HG03045 (cell line): ENCODE results near the gene BID.

Experiments
- ATAC-seq: cut with Tn5 transposase; IDR thresholded peaks from one replicate; pipeline ENCODE4 v1.9.1; 2021; ENCODE audit warnings: mild to moderate bottlenecking, moderate library complexity; ENCODE audit not compliant: unreplicated experiment

The BID gene

DNA sequence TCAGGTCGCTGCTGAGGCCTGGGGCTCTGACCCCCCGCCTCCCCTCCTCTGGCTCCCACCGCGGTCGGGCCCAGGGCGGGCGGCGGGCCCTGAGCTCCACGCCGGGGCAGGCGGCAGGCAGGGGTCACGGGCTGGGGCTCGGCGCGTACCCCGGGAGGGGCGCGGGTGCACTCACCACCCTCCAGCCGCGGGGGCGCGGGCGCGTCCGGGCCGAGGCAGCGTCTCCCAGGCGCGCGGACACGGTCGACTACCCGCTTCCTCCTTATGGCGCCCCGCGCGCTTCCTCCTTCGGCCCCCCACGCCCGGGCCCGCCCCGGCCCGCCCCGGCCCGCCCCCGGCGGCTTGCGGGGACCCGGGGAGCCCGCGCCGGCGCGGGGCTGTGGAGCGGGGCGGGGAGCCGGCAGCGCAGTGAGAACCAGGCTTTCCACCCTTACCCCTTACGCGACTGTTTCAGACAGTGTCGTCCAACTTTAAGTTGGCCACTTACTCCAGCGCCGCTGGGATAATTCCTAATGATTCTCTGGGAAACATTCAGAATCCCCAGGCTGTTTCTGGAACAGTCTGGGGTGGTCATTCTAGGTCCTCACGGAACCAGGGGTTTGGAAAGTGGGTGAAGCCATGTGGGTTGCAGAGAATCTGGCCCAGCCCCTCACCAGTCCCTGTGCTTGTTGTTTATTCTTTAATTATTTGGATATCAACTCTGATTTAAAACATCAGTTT is at the start of gene BID:
Gene BID, minus strand, starts transcription at position 264 of the 720 bp plus-strand sequence. CDS start 24,353 bp downstream, outside the sequence.
- ATAC-seq, result peak; percentile 38

DNA sequence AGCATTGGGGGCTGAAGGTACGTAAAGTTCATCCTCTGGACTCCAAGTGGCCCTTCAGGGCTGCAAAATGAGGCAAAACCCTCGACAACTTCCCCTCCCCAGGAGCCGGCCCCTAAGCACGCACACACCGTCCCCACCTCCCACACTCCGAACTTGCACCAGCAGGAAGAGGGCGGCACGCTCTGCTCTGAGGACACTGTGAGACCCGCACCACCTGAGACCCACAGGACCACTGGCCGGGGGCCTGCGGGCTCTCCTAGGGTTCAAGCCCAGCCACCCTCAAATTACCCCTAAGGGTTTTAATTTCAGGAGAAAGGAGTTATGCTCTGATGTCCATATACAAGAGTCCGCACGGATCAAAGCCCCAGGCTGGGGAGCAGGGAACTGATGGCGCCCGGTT is 49.7 kb upstream of the BID start:
- ATAC-seq, result no peak

DNA sequence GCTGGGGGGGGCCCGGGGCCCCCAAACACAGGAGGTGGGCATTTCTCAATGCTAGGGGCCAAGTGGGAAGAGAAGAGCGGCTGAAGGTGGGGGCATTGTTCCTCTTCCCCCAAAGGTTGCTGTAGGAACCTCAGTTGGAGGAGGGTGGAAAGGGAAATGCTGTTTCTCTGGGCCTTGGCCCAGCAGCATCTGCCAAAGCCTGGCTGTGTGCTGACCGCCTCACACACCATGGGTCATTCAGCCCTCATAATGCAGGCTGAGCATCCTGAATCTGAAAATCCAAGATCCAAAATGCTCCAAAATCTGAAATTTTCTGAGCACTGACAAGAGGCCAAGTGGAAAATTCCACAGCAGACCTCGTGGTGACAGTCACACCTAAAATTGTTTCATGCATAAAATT is 49.0 kb upstream of the BID start:
- no peak for ATAC-seq

DNA sequence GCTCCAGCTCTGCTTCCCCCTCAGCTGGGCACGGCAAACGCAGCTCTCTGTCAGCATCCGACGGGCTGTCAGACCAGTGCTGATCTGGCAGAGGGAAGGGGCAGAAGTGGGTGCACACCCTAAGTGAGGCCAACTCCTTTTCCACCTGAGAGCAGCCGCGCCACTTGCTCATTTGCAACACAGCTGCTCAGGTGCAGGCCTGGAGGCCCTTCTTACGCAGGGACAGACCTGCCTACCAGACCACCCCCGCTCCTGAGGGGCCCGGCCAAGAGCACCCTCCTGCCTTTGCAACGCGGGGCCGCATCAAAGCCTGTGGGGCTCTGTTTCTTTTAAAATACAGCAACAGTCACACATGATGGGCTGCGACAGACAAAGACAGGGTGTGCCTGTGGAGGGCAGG is 47.8 kb upstream of the BID start:
- no peak for ATAC-seq

DNA sequence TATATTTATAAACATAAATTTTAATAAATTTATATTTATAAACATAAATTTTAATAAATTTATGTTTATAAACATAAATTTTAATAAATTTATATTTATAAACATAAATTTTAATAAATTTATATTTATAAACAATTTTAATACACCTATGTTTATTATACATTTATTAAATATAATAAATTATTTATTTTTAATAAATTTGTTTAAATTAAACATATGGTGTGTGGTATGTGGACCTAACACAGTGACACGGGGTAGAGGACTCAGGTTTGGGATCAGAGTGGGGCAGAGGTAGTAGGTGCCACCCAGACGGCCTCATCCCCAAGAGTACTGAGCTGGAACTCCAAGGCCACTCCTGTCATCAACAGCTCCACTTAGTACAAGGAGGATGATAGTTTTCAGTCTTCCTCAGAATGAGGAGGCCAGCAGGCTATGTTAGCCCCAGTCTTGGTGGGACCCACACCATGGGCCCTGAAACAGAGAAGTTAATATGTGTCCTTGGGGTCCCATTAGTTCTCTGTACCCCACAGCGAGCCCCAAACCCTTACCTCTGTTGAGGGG is 46.7 kb upstream of the BID start:
- no peak for ATAC-seq

DNA sequence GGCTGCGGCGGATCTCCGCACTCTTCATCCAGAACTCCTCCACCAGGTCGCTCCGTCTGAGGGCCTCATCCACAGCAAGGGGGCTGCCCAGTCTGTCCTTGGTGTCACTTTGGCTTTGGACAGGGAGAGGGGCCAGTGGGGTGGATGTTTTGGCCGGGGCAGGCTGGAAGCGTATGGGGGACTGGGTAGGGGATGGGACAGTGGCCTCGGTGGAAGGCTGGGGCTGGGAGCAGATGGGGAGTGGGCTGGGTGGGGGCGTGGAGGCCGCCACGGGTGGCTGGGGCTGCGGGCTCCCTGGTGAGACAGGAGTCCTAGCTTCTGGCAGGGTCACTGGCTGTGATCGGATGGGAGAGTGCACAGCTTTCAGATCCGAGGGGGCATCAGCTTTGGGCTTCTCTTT is 44.4 kb upstream of the BID start:
- no peak for ATAC-seq

DNA sequence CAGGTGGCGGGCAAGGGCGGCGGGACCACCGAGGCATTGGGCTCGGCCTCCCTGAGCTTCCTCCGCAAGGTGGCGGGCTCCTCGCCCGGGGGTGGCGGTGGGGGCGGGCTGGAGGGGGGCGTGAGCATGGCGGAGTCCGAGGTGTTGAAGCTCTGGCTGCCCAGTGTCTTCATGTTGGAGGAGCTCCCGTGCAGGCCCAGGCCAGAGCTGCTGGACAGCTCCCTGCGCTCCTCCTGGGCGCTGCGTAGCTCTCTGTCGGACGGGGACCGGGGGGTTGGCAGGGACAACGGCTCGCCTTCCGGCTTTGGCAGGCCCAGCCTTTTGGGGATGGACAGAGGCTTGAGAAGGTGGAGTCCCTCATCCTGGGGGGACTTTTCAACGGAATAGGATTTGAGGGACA is 43.9 kb upstream of the BID start:
- ATAC-seq, result no peak

DNA sequence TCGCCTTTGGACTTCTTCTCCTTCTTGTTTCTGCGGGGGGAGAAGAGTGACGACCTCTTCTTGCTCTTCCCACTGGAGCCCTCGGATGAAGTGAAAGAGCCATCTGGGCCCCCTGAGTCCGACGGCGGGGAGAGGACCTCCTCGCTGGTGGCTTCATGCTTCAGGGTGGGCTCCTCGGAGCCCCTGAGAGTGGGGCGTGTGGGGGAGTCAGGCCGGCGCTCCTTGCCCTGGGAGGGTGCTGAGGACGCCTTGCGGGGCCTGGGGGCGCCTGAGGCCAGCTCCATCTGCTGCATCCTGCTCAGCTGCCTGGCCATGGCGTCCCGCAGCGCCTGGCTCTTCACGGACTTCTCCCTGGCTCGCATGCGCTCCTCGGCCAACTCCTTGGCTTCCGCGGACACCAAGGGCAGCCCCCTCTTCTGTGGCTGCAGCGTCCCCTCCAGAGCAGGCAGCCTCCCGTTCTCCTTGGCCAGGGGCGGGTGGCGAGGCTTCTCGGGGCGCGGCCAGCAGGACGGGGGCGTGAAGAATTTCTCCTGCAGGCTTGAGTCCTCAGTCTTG is 43.3 kb upstream of the BID start:
- ATAC-seq, result no peak

DNA sequence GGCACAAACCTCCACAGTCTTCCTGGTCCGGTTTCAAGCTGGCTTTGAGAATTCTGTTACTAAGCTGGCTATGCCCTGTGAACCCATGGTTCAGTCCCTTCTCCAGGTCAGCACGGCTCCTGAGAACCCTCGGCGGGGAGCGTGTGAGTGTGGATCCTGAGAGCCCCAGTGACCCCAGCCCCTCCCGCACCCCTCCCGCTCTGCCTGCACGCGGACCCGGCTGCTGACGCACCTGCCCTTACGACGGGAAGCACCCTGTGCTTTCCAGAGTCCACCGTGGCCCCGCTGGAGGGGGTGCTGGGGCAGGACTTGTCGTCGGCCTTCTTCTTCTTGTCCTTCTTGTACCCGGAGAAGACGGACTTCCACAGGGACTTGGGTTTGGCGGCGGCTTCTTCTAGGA is 42.8 kb upstream of the BID start:
- ATAC-seq, result no peak

DNA sequence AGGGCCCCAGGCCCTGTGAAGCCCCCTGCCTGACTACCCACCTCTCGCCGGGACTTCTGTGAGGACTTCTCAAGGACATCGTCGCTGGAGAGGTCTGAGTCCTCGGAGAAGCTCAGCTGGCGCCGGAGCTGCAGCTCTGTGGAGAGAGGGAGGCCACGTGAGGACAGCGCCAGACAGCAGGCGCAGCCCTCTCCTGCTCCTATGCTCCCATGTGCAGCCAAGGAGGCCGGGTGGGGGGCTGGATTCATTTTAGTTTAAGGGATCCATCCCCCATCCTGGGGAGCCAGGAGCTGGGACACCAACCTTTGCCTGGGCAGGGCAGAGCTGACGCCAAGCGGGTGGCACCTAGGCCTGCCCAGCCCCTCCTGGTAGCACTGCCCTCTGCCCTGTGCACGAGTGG is 42.4 kb upstream of the BID start:
- ATAC-seq, result no peak

DNA sequence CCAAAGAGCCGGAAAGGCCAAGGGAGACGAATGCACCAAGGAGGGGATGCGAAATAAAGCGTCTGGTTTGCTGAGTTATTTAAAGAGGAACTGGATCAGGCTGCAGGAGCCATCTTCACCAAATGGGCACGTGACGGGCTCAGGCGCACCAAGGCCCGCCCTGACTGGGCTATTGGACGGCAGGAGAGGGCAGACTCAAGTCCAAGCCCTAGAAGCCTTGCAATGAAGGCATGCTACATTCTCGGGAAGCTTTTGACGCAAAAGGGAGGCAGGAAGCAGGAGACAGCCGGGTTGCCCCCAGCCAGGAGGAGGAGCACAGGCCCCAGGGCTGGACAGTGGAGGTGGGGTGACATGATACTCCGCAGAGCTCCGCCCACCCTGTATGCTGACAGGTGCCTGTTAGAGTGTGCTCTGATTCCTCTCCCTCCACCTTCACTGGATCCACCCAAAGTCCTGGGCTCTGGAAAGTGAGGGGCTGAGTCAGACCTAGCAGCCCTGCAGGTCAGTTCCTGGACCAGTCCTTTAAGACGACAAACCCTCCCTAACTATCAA is 41.5 kb upstream of the BID start:
- ATAC-seq, result no peak

DNA sequence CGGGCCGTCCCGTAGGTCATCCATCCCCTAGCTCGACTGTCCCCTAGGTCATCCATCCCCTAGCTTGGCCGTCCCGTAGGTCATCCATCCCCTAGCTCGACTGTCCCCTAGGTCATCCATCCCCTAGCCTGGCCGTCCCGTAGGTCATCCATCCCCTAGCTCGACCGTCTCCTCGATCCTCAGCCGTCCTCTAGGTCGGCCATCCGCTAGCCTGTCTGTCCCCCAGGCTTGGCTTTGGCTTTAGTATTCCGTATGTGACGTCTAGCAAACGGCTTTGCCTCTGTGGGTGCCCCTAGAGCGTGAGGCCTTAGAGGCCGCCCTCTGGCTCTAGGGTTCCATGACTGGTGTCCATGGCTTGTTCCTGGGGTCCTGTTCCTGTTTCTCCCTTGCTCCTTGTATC is 40.6 kb upstream of the BID start:
- no peak for ATAC-seq

DNA sequence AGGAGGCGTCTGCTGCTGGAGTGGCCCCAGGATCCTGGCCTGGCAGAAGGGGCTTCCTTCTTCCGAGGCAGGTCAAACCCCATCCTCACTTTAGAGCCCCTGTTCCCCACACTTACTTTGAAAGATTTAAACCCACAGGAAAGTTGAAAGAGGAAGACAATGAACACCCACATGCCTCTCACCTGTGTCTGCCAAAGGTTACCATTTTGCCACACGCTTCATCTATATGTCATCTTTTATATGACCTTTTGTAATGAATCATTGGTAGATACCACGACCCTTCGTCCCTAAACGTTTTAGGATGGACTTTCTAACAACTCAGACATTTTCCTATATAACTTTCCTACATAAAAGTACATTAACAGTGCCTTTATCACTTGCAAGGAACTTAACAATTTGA is 39.8 kb upstream of the BID start:
- no peak for ATAC-seq

DNA sequence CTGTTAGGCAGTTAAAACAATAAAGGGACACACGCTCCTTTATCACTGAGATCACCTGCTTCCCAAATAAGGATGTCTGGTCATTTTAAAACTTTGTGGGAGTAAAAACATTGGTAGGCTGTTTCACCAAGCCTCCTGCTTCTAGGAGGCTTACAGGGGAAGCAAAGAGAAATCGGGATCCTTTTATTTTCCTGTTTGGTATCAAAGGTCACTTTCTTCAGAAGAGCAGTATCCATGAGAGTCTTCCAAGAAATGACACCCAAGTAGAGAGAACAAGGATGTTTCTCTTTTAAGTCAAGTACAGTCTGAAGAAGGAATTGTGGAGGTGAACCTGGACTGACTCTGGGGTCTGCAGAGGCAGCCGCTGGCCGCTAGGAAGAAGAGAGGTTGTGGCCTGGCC is 36.9 kb upstream of the BID start:
- no peak for ATAC-seq

DNA sequence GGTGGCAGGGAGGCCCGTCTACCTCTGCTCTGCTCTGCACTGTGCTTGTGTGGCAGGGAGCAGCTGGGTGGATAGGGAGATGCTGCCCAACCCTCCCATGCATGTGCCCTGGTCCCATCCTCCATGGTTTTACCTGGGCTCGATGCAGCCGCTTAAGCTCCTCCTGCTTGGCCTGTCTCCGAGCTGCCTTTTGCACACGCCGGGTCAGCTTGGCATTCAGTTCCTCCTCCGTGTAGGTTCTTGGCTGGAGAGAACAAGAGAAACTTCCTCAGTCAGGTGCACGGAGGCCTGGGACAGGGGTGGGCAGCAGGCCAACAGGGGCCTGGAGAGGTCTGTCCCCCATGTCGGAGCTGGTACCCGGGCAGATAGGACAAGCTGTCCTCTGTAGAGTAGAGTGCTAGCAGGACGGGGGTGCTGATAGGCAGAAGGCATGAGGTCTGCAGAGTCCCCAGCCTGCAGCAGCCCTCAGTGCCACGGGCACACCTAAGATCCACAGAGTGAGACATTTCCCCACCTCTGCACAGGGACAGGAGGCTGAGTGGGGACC is 36.4 kb upstream of the BID start:
- no peak for ATAC-seq

DNA sequence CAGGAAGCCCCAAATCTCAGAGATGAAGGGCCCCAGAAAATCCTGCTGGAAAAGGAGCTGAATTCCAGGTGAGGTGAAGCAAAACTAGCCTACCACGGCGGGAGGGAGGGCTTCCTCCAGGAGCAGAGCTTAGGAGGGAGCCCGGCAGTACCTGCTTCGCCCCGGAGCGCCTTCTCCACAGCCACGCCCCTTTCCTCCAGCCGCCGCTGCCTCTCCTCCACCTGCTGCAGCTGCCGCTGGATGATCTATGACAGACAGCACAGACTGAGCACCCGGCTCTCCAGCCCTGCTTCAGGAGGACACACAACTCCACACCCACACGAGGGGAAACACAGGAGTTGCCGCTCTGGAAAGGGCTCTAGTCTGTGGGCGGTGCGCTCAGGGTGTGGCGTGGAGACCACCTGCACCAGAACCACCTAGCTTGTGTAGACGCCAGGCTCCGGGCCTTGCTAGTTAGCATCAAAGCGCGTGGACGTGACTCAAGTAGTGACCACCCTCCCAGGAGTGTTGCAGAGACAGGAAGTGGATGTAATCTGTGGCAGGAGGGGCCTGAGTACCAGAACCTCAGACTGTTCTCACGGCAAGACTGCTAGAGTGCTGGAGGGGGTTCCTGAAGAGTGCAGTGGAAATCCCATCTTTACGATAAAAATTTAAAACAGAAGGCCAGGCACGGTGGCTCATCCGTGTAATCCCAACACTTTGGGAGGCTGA is 34.6 kb upstream of the BID start:
- no peak for ATAC-seq

DNA sequence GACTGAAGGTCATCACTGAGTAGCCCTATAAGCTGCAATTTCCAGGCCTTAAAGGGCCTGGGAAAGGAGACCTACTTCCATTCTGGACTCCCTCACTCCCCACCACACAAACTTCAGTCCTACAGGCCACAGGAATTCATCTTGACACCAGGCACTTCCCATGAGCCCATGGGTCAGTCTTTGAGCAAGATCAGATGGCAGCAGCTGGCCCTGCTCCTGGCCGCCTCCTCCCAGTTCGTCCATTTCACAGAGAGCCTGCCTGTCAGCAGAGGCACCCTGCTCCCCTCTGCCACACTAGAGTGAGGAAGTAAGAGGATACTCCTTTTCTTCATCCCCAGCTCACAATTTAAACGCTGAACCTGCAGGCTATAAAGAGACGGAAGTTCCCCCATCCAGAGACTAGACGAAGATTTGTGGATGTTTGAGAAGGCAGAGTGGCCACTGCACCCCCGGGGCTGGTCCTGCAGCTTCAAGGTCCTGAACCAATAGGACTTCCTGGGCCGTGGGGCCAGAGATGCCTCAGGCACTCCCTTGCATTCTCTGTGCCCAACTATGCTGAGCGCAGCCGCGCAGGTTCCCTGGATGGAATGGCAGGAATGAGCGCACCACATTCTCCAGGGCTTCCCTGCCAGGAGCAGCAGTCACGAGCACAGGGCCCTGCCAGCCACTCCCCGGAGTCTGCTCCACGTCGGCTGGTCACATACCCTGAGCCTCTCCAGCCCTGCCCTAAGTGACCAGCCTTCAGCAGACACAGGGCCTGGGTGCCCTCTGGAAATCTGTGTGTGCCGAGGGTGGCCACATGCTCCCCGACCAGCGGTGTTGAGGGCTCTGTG is 33.5 kb upstream of the BID start:
- no peak for ATAC-seq

DNA sequence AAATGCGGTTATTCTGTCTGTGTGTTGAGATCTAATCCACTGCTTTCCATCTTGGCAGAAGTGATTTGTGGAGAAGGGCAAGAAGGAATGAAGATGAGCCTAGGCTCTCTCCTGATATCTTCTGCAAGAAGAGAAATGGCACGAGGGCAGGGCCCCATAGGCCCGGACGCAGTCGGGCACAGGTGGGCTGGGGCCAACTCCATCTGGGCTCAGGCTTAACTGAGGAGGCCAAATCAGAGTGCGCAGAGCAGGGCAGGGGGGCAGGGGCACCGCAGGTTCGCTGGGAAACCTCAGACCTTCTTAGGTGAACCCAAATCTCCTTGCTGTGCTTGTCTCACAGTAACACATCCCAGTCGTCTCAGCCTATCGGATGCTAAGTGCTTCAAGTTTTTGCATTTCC is 32.8 kb upstream of the BID start:
- ATAC-seq, result no peak

DNA sequence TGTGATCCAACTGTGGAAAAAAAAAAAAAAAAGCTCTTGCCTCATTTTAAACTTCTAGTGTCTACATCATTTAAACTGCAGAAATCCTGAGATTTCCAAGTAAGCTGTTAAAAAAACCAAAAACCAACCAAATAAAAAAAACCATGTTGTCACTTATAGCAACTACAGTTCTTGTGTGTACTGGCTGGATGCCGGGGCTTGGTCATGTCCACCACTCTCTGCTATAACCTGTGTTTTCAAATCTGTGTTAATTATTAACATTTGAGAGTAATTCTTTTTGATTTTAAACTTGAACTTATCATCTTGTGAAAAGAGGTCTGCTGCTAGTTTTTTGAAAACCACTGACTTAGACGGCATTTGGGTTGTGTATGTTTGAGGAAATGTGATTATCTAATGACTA is 32.2 kb upstream of the BID start:
- no peak for ATAC-seq

DNA sequence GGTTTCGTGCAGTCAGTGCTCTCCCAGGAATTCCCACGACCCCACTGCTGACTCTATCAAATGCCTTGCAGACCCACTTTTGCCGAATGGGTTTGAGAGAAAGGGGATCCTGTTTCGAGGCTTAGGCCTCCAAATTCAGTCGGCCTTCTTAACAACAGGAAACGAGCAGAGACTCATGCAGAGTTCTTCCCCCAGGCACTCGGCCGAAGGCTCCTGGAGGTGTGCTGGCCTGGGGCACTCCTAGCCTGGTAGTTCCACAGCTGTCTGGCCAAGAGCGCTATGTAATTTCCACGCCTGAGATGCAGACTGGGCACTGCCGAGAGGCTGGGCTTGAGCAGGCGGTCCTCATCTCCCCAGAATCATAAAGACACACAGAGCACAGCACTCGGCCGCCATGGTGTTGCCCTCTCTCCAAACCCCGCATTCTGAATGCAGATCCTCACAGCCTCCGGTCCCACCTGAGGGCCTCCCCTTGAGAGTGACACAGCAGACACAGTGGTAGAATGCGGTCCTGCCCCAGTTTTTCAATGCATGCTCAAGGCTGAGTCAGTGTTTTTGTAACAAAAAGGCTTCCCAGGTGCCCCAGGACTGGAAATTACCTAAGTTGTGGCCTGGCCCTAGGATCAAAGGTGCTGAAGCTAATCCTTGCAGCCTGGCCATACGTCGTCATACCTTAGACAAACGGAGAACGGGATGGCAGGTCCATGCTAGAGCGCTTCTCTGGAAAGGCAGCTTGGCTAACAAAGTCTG is 30.2 kb upstream of the BID start:
- no peak for ATAC-seq
